Vagina (tissue), 2 donors: ENCODE data around the gene TRIM67.

Source experiments
- POLR2A ChIP-seq, 2 donors: fragments of 450-650 bp; IDR thresholded peaks; one replicate each; pipeline ENCODE4 v1.6.1; 2017; ENCODE audit warnings: antibody characterized with exemption in 2 of 2, mild to moderate bottlenecking in 2 of 2, moderate library complexity in 2 of 2
- TF ChIP-seq, protein P1 (sequence below), 3 experiments: fragments of 450-650 bp in 2 of 3; fragments of 200-600 bp in 1 of 3; sonication (generic) in 1 of 3; IDR thresholded peaks; one replicate each; pipeline ENCODE4 v1.5.1; 2017 to 2019; ENCODE audit warnings: antibody characterized with exemption in 3 of 3, mild to moderate bottlenecking in 2 of 3, moderate library complexity in 2 of 3

- TF ChIP-seq, protein P1, sequence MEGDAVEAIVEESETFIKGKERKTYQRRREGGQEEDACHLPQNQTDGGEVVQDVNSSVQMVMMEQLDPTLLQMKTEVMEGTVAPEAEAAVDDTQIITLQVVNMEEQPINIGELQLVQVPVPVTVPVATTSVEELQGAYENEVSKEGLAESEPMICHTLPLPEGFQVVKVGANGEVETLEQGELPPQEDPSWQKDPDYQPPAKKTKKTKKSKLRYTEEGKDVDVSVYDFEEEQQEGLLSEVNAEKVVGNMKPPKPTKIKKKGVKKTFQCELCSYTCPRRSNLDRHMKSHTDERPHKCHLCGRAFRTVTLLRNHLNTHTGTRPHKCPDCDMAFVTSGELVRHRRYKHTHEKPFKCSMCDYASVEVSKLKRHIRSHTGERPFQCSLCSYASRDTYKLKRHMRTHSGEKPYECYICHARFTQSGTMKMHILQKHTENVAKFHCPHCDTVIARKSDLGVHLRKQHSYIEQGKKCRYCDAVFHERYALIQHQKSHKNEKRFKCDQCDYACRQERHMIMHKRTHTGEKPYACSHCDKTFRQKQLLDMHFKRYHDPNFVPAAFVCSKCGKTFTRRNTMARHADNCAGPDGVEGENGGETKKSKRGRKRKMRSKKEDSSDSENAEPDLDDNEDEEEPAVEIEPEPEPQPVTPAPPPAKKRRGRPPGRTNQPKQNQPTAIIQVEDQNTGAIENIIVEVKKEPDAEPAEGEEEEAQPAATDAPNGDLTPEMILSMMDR (IDR thresholded peaks at IDR 0.05), result no peak
- TF ChIP-seq POLR2A (IDR thresholded peaks at IDR 0.05), result no peak
Observed at GRCh38 chr1:231184891-231185290, 23.0 kb downstream of the TRIM67 start.
